B cell (primary cell): ENCODE results near the gene CFLAR. TPM values are rescaled to one million over a fixed set of nuclear protein-coding genes. Genes with fewer than 3 reads are reported as not detected.

Source experiments
- ATAC-seq: fragments of 200-7000 bp; cut with Tn5 transposase; one replicate; pipeline ENCODE4 v1.10.0; 2021; ENCODE audit warnings: low read depth, mild to moderate bottlenecking, moderate number of reproducible peaks, moderate library complexity
- CTCF ChIA-PET: fragments of 350-600 bp; sonication (Branson Sonifier 250); formaldehyde crosslinking; loops from one replicate; lab custom pipeline; 2021; ENCODE audit warnings: antibody characterized with exemption, inconsistent platforms; lab: Charles Lee
- POLR2A ChIA-PET: fragments of 350-600 bp; sonication (Branson Sonifier 250); formaldehyde crosslinking; loops from one replicate; lab custom pipeline; 2021; ENCODE audit warnings: antibody characterized with exemption; lab: Charles Lee
- DNase-seq: peaks from one replicate; pipeline ENCODE4 v3.0.0; 2013
- H2AFZ ChIP-seq: 2 replicates; pipeline ENCODE4 v1.6.1; 2012; ENCODE audit warnings: mild to moderate bottlenecking, low read depth, low read length; ENCODE audit not compliant: insufficient read depth, poor library complexity, severe bottlenecking
- H3K27ac ChIP-seq, 2 donors: 1 replicate in 1 of 2; 2 replicates in 1 of 2; pipeline ENCODE4 v1.5.1; 2012 to 2013; ENCODE audit warnings: low read length in 2 of 2, mild to moderate bottlenecking in 2 of 2, moderate library complexity in 1 of 2
- H3K27me3 ChIP-seq, 4 experiments: fragments of 200-600 bp in 1 of 4; sonication (generic) in 1 of 4; replicated peaks in 1 of 4; 1 replicate in 2 of 4; 2 replicates in 2 of 4; pipeline versions ENCODE4 v1.6.1 to v1.7.0; 2013 to 2016; ENCODE audit warnings: low read length in 3 of 4, mild to moderate bottlenecking in 2 of 4, mixed read lengths in 1 of 4, moderate library complexity in 1 of 4; ENCODE audit not compliant: insufficient read depth in 4 of 4, control insufficient read depth in 3 of 4; ENCODE audit errors: control extremely low read depth in 1 of 4
- H3K36me3 ChIP-seq, 2 experiments: replicated peaks in 1 of 2; 1 replicate in 1 of 2; 2 replicates in 1 of 2; pipeline versions ENCODE4 v1.6.1 to v1.7.1; 2013; ENCODE audit warnings: low read length in 1 of 2; ENCODE audit not compliant: insufficient read depth in 2 of 2, control insufficient read depth in 1 of 2; ENCODE audit errors: control extremely low read depth in 1 of 2, extremely low read depth in 1 of 2
- H3K4me1 ChIP-seq, 2 donors: fragments of 200-600 bp in 1 of 2; sonication (generic) in 1 of 2; 1 replicate in 1 of 2; 2 replicates in 1 of 2; pipeline versions ENCODE4 v1.5.1 to v1.6.1; 2013 to 2017; ENCODE audit warnings: low read length in 2 of 2; ENCODE audit not compliant: control insufficient read depth in 2 of 2, insufficient read depth in 2 of 2
- H3K4me2 ChIP-seq: replicated peaks from 2 replicates; pipeline ENCODE3; 2012; ENCODE audit warnings: mild to moderate bottlenecking, low read depth, low read length; ENCODE audit not compliant: poor library complexity, severe bottlenecking
- H3K4me3 ChIP-seq, 5 experiments: fragments of 200-600 bp in 1 of 5; sonication (generic) in 1 of 5; 1 replicate in 3 of 5; 2 replicates in 2 of 5; pipeline versions ENCODE4 v1.5.1 to v1.7.0; 2011 to 2016; ENCODE audit warnings: low read length in 4 of 5, mild to moderate bottlenecking in 4 of 5, low read depth in 2 of 5, control low read depth in 1 of 5, moderate library complexity in 1 of 5; ENCODE audit not compliant: insufficient read depth in 1 of 5; ENCODE audit errors: control extremely low read depth in 1 of 5, extremely low read depth in 1 of 5
- H3K79me2 ChIP-seq: fragments of 200-600 bp; sonication (generic); one replicate; pipeline ENCODE4 v1.6.0; 2016; ENCODE audit warnings: low read length; ENCODE audit not compliant: control insufficient read depth, insufficient read depth
- H3K9ac ChIP-seq: fragments of 200-600 bp; sonication (generic); 2 replicates; pipeline ENCODE4 v1.6.1; 2017; ENCODE audit warnings: mild to moderate bottlenecking, low read length, moderate library complexity
- H3K9me3 ChIP-seq, 3 donors: one replicate each; pipeline versions ENCODE4 v1.6.1 to v1.7.1; 2013; ENCODE audit warnings: low read length in 2 of 3; ENCODE audit not compliant: control insufficient read depth in 2 of 3, insufficient read depth in 1 of 3; ENCODE audit errors: control extremely low read depth in 1 of 3
- H4K20me1 ChIP-seq: 2 replicates; pipeline ENCODE4 v1.6.0; 2012; ENCODE audit warnings: mild to moderate bottlenecking, low read length; ENCODE audit not compliant: insufficient read depth, control insufficient read depth, poor library complexity, severe bottlenecking
- H3K27ac Mint-ChIP-seq: one replicate; pipeline ENCODE4 v1.8.0; 2021; ENCODE audit warnings: mixed read lengths
- H3K27me3 Mint-ChIP-seq: one replicate; pipeline ENCODE4 v1.8.0; 2021; ENCODE audit warnings: mixed read lengths
- H3K4me1 Mint-ChIP-seq: one replicate; pipeline ENCODE4 v1.8.0; 2021; ENCODE audit warnings: mixed read lengths
- H3K4me3 Mint-ChIP-seq: one replicate; pipeline ENCODE4 v1.8.0; 2021; ENCODE audit warnings: mixed read lengths
- H3K9me3 Mint-ChIP-seq: one replicate; pipeline ENCODE4 v1.8.0; 2022; ENCODE audit warnings: mixed read lengths; ENCODE audit not compliant: insufficient read depth
- EZH2 ChIP-seq: IDR thresholded peaks from 2 replicates; pipeline ENCODE4 v1.6.1; 2012; ENCODE audit warnings: borderline replicate concordance, low read depth, mild to moderate bottlenecking, moderate library complexity, low read length; ENCODE audit not compliant: insufficient read depth, poor library complexity, severe bottlenecking
- WGBS: methylation state at CpG from one replicate; pipeline ENCODE4 v1.1.5; 2013; ENCODE audit warnings: missing lambda C conversion rate; ENCODE audit not compliant: insufficient coverage; 5-methylcytosine and 5-hydroxymethylcytosine counted together
- intact Hi-C: fragments of 100-400 bp; cut with micrococcal nuclease; formaldehyde crosslinking; loops from one replicate; pipeline ENCODE4 v1.10.0; 2022
- polyA plus RNA-seq: library from polyadenylated mRNA; depleted of rRNA; stranded (reverse); fragments of >200 nt; gene quantifications from 2 replicates; pipeline ENCODE4 v1.2.3, GENCODE V29; 2012
- total RNA-seq, 2 donors: library from RNA; stranded (reverse); fragments of 120-200 nt in 1 of 2; gene quantifications; 1 replicate in 1 of 2; 2 replicates in 1 of 2; pipeline versions ENCODE4 v1.2.3 to v1.2.4, GENCODE V29; 2013 to 2022
- TF ChIP-seq, protein P1 (sequence below): fragments of 200-600 bp; IDR thresholded peaks from one replicate; pipeline ENCODE4 v1.8.0; 2022; ENCODE audit warnings: antibody characterized with exemption, mild to moderate bottlenecking

Gene CFLAR
- total and polyA plus RNA-seq, 2 donors (not counting 1 experiment from before 2014, with no cell fraction given): 58.4 to 216 TPM

GRCh38 chr2:201204655-201205514 is 88.9 kb downstream of the CFLAR start:
- Mint-ChIP-seq H3K27me3 (no peaks in the 10 kb centered on the region), H3K27ac (peak overlapping the region; percentile 70), H3K4me3 (no peak overlapping the region), H3K4me1 (peaks cover 43% of the 10 kb centered on the region), H3K9me3 (no peaks in the 10 kb centered on the region)
- no peak for DNase-seq
- Histone ChIP-seq H2AFZ (no peak overlapping the region), H3K4me2 (peak overlapping the region; percentile 11), H4K20me1 (no peaks in the 10 kb centered on the region), H3K9ac (no peak overlapping the region), H3K36me3 (peaks cover 2 to 34% of the 10 kb centered on the region in 2 experiments), H3K27ac (no peak overlapping the region), H3K27me3 (no peaks in the 10 kb centered on the region), H3K4me1 (peaks cover 27 to 35% of the 10 kb centered on the region in 2 donors), H3K79me2 (peaks cover 17% of the 10 kb centered on the region), H3K9me3 (peaks cover 0 to 7% (median 0%) of the 10 kb centered on the region in 3 donors), H3K4me3 (no peak overlapping the region)
- 92% methylated on average over 4 of the region's 9 CpGs for WGBS
- ChIA-PET CTCF (interaction anchor here (0.7 to 1.9 kb wide), 5 partner anchors 10 to 29 kb away, joined by 3 to 7 read pairs (median 4); partner anchors contain the start of gene CASP10), POLR2A (interaction anchor here (1.0 kb wide), 1 partner anchor 10 kb away, joined by 3 read pairs; no protein-coding TSS in a partner anchor)
- intact Hi-C loops: loop anchor here (10.0 kb wide), 1 partner anchor 390 kb away; the partner anchor contains the start of gene BZW1
- TF ChIP-seq EZH2: no peak
- TF ChIP-seq, protein P1, sequence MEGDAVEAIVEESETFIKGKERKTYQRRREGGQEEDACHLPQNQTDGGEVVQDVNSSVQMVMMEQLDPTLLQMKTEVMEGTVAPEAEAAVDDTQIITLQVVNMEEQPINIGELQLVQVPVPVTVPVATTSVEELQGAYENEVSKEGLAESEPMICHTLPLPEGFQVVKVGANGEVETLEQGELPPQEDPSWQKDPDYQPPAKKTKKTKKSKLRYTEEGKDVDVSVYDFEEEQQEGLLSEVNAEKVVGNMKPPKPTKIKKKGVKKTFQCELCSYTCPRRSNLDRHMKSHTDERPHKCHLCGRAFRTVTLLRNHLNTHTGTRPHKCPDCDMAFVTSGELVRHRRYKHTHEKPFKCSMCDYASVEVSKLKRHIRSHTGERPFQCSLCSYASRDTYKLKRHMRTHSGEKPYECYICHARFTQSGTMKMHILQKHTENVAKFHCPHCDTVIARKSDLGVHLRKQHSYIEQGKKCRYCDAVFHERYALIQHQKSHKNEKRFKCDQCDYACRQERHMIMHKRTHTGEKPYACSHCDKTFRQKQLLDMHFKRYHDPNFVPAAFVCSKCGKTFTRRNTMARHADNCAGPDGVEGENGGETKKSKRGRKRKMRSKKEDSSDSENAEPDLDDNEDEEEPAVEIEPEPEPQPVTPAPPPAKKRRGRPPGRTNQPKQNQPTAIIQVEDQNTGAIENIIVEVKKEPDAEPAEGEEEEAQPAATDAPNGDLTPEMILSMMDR: no peak
- ATAC-seq: no peak

DNA sequence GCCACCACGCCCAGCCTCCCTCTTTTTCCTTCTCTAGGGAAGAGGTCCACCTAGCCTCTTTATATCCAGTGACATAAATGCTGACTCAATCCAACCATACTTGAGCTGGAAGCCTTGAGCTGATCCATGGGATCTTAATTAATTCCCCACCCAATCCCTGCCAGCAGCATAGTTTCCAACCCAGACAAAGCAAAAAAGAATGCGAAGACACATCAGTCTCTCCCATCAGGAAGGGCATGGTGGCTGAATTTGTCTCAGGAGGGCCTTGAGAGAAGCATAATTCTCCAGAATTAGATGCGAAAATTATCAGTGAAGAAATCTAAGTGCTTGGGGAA is 89.5 kb downstream of the CFLAR start:
- Histone ChIP-seq H3K9ac (no peak overlapping the region), H3K9me3 (peaks cover 0 to 7% (median 0%) of the 10 kb centered on the region in 3 donors), H3K4me3 (no peak overlapping the region), H3K27me3 (no peaks in the 10 kb centered on the region), H4K20me1 (no peaks in the 10 kb centered on the region), H3K4me1 (peaks cover 33 to 41% of the 10 kb centered on the region in 2 donors), H3K79me2 (peaks cover 15% of the 10 kb centered on the region), H3K36me3 (peaks cover 2 to 33% of the 10 kb centered on the region in 2 experiments), H3K27ac (no peak overlapping the region), H3K4me2 (no peak overlapping the region), H2AFZ (no peak overlapping the region)
- DNase-seq (no peak), ATAC-seq (no peak)
- intact Hi-C loops: loop anchor here (10.0 kb wide), 1 partner anchor 391 kb away; the partner anchor contains the start of gene BZW1
- TF ChIP-seq, protein P1: no peak
- no peak for TF ChIP-seq EZH2
- Mint-ChIP-seq H3K27me3 (no peaks in the 10 kb centered on the region), H3K9me3 (no peaks in the 10 kb centered on the region), H3K27ac (peak overlapping the region; percentile 11), H3K4me3 (no peak overlapping the region), H3K4me1 (peaks cover 49% of the 10 kb centered on the region)
- CTCF ChIA-PET: interaction anchor here (0.9 to 1.9 kb wide), 4 partner anchors 11 to 28 kb away, joined by 4 to 7 read pairs (median 4); no protein-coding TSS in a partner anchor
- POLR2A ChIA-PET: no interaction called here
- WGBS: 94% methylated on average over 2 of the region's 3 CpGs
